Right renal cortex interstitium (tissue), 3 donors: ENCODE measurements around the gene CAPZA1. TPM values are rescaled to one million over a fixed set of nuclear protein-coding genes. Genes with fewer than 3 reads are reported as not detected.
"Not testable (repeated sequence)": the region's sequence is repeated elsewhere in the genome, so short reads cannot be mapped to it uniquely, and the experiment has no call there.

Experiments used
- DNase-seq, 3 donors: peaks; one replicate each; pipeline ENCODE4 v3.0.0-alpha.2; 2013; ENCODE audit warnings: low read depth in 3 of 3, low spot score in 2 of 3
- polyA plus RNA-seq, 3 donors: library from polyadenylated mRNA; unstranded; fragments of 120-200 nt; gene quantifications; one replicate each; pipeline ENCODE4 v1.2.1, GENCODE V29; 2013; ENCODE audit not compliant: insufficient read length in 3 of 3

Gene CAPZA1
- 100 to 1,000 TPM; 131 to 141 (median 135) TPM for polyA plus RNA-seq

GRCh38 chr1:112619518-112620376 lies at the start of gene CAPZA1:
TSS of gene CAPZA1 (plus strand) at chr1:112619832. CDS start at chr1:112619845, 13 bp downstream.
- DNase-seq: peak; percentile 77 to 84 (median 81)

- DNase-seq: no peak
Observed at GRCh38 chr1:112575154-112575804, 44.4 kb upstream of the CAPZA1 start.

GRCh38 chr1:112576240-112576639 lies 43.4 kb upstream of the CAPZA1 start:
- DNase-seq: no peak

- DNase-seq: no peak
Observed at GRCh38 chr1:112579801-112580510, 39.7 kb upstream of the CAPZA1 start.

- DNase-seq: no peak
Observed at GRCh38 chr1:112581586-112582192, 37.9 kb upstream of the CAPZA1 start.

GRCh38 chr1:112583366-112583765 lies 36.3 kb upstream of the CAPZA1 start:
- DNase-seq: no peak

- DNase-seq: no peak
Observed at GRCh38 chr1:112589766-112590165, 29.9 kb upstream of the CAPZA1 start.

- no peak for DNase-seq
Observed at GRCh38 chr1:112594208-112594876, 25.3 kb upstream of the CAPZA1 start.

GRCh38 chr1:112599477-112599876 lies 20.2 kb upstream of the CAPZA1 start:
- no peak for DNase-seq

GRCh38 chr1:112603012-112603411 lies 16.6 kb upstream of the CAPZA1 start:
- no peak for DNase-seq

- no peak for DNase-seq
Observed at GRCh38 chr1:112603541-112603940, 16.1 kb upstream of the CAPZA1 start.

GRCh38 chr1:112605633-112606327 lies 13.9 kb upstream of the CAPZA1 start:
- no peak for DNase-seq

GRCh38 chr1:112614460-112615065 lies 5.1 kb upstream of the CAPZA1 start:
- no peak for DNase-seq

- no peak for DNase-seq
Observed at GRCh38 chr1:112618114-112618720, 1.4 kb upstream of the CAPZA1 start.

- peak; percentile 54 to 74 (median 57) for DNase-seq
Observed at GRCh38 chr1:112618721-112619517, 713 bp upstream of the CAPZA1 start, which contains the start of gene ST7L. TSS of gene ST7L (minus strand) at chr1:112619141. CDS start at chr1:112619113, 28 bp downstream.

GRCh38 chr1:112620377-112620695 lies 704 bp downstream of the CAPZA1 start:
- no peak for DNase-seq

- not testable (repeated sequence) for DNase-seq
Observed at GRCh38 chr1:112624493-112624892, 4.9 kb downstream of the CAPZA1 start.

- DNase-seq: no peak
Observed at GRCh38 chr1:112625696-112626095, 6.1 kb downstream of the CAPZA1 start.
